Measurements from ENCODE around the gene PPT1.

- TF ChIP-seq, protein P1, sequence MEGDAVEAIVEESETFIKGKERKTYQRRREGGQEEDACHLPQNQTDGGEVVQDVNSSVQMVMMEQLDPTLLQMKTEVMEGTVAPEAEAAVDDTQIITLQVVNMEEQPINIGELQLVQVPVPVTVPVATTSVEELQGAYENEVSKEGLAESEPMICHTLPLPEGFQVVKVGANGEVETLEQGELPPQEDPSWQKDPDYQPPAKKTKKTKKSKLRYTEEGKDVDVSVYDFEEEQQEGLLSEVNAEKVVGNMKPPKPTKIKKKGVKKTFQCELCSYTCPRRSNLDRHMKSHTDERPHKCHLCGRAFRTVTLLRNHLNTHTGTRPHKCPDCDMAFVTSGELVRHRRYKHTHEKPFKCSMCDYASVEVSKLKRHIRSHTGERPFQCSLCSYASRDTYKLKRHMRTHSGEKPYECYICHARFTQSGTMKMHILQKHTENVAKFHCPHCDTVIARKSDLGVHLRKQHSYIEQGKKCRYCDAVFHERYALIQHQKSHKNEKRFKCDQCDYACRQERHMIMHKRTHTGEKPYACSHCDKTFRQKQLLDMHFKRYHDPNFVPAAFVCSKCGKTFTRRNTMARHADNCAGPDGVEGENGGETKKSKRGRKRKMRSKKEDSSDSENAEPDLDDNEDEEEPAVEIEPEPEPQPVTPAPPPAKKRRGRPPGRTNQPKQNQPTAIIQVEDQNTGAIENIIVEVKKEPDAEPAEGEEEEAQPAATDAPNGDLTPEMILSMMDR (IDR thresholded peaks at IDR 0.05; ENCODE audit: low read depth, low read length): no peak
- TF ChIP-seq POLR2A (IDR thresholded peaks at IDR 0.05; ENCODE audit: extremely low read depth, insufficient read length) (no peak), MAX (IDR thresholded peaks at IDR 0.05; ENCODE audit: low read depth, low read length) (peak; percentile 12; the same call in 1 of the 2 replicates)
These were observed 56.3 kb downstream of the PPT1 start, which contains the start of gene CAP1 for GRCh38 chr1:40040511-40041465.

All from NB4 (cell line).